H1 (cell line): ENCODE data around the gene SAMM50. TPM values are rescaled to one million over a fixed set of nuclear protein-coding genes. Genes with fewer than 3 reads are reported as not detected.

Experiments used
- CTCF ChIA-PET: fragments of 300-600 bp; sonication (Branson Sonifier 250); formaldehyde crosslinking; loops from one replicate; lab custom pipeline; 2021; ENCODE audit not compliant: partially characterized antibody; lab: Charles Lee
- POLR2A ChIA-PET: fragments of 300-600 bp; sonication (Branson Sonifier 250); formaldehyde crosslinking; loops from one replicate; lab custom pipeline; 2021; ENCODE audit warnings: inconsistent platforms; ENCODE audit not compliant: partially characterized antibody; lab: Charles Lee
- DNase-seq, 2 experiments: peaks; one replicate each; pipeline versions ENCODE4 v3.0.0 to v3.0.0-alpha.2; 2010 to 2022; ENCODE audit warnings: low spot score in 2 of 2, low read depth in 1 of 2, mixed read lengths in 1 of 2
- FAIRE-seq: peaks from 2 replicates; lab custom pipeline; 2011; peaks lifted over from hg19 to GRCh38; lab: Jason Lieb, UNC
- H2AFZ ChIP-seq: 2 replicates; pipeline ENCODE4 v1.8.1; 2012; ENCODE audit warnings: low read length, inconsistent platforms
- H2AK5ac ChIP-seq: 2 replicates; pipeline ENCODE4 v1.6.1; 2013; ENCODE audit warnings: low read depth, low read length
- H2BK120ac ChIP-seq: replicated peaks from 2 replicates; pipeline ENCODE3; 2013; ENCODE audit warnings: low read depth, low read length, inconsistent platforms
- H2BK12ac ChIP-seq: 2 replicates; pipeline ENCODE4 v1.6.1; 2013; ENCODE audit warnings: low read depth, low read length
- H2BK15ac ChIP-seq: 2 replicates; pipeline ENCODE4 v1.6.1; 2013; ENCODE audit warnings: low read length
- H2BK20ac ChIP-seq: 2 replicates; pipeline ENCODE4 v1.6.1; 2013; ENCODE audit warnings: low read length
- H2BK5ac ChIP-seq: 2 replicates; pipeline ENCODE4 v1.6.1; 2013; ENCODE audit warnings: low read depth, low read length
- H3K14ac ChIP-seq: 2 replicates; pipeline ENCODE4 v1.6.1; 2013; ENCODE audit warnings: inconsistent platforms; ENCODE audit not compliant: insufficient read length
- H3K18ac ChIP-seq: 2 replicates; pipeline ENCODE4 v1.6.1; 2013; ENCODE audit warnings: low read length; ENCODE audit errors: extremely low read depth
- H3K23ac ChIP-seq: 2 replicates; pipeline ENCODE4 v1.6.1; 2013; ENCODE audit warnings: inconsistent platforms; ENCODE audit not compliant: insufficient read length
- H3K23me2 ChIP-seq: 2 replicates; pipeline ENCODE4 v1.6.1; 2013; ENCODE audit warnings: low read depth, low read length
- H3K27ac ChIP-seq: 2 replicates; pipeline ENCODE4 v1.6.1; 2011; ENCODE audit warnings: low read depth, low read length, inconsistent platforms
- H3K27me3 ChIP-seq, 4 experiments: replicated peaks in 1 of 4; 1 replicate in 1 of 4; 2 replicates in 3 of 4; pipeline versions ENCODE4 v1.6.1 to v1.8.1; 2011 to 2013; ENCODE audit warnings: low read length in 3 of 4, mild to moderate bottlenecking in 3 of 4, inconsistent platforms in 2 of 4, mixed read lengths in 2 of 4, moderate library complexity in 1 of 4; ENCODE audit not compliant: control insufficient read depth in 3 of 4, insufficient read depth in 3 of 4; ENCODE audit errors: extremely low read depth in 1 of 4
- H3K36me3 ChIP-seq, 4 experiments: 2 replicates each; pipeline versions ENCODE4 v1.6.1 to v1.8.1; 2011 to 2013; ENCODE audit warnings: mild to moderate bottlenecking in 4 of 4, low read length in 3 of 4, moderate library complexity in 2 of 4, control low read depth in 1 of 4, inconsistent platforms in 1 of 4; ENCODE audit not compliant: insufficient read depth in 4 of 4, control insufficient read depth in 2 of 4
- H3K4ac ChIP-seq: replicated peaks from 2 replicates; pipeline ENCODE3; 2013; ENCODE audit warnings: low read length, low read depth, mixed read lengths, inconsistent platforms; ENCODE audit not compliant: insufficient read length
- H3K4me1 ChIP-seq, 4 experiments: replicated peaks in 1 of 4; 1 replicate in 1 of 4; 2 replicates in 3 of 4; pipeline versions ENCODE4 v1.6.1 to v1.8.1; 2011 to 2013; ENCODE audit warnings: low read length in 3 of 4, inconsistent platforms in 2 of 4, mixed read lengths in 1 of 4; ENCODE audit not compliant: insufficient read depth in 4 of 4, control insufficient read depth in 3 of 4
- H3K4me2 ChIP-seq, 2 experiments: 2 replicates each; pipeline versions ENCODE4 v1.6.1 to v1.8.1; 2011 to 2013; ENCODE audit warnings: low read depth in 2 of 2, low read length in 2 of 2, control low read depth in 1 of 2, inconsistent platforms in 1 of 2, mild to moderate bottlenecking in 1 of 2; ENCODE audit not compliant: insufficient read depth in 1 of 2
- H3K4me3 ChIP-seq, 4 experiments: fragments of 200-600, 300-600 bp in 1 of 4; sonication (generic), shearing (Covaris generic), sonication (Bioruptor Twin) in 1 of 4; 2 replicates each; pipeline versions ENCODE4 v1.5.1 to v1.8.1; 2011 to 2016; ENCODE audit warnings: low read length in 4 of 4, low read depth in 3 of 4, control low read depth in 2 of 4, inconsistent platforms in 2 of 4, mild to moderate bottlenecking in 2 of 4, mixed read lengths in 1 of 4, moderate library complexity in 1 of 4; ENCODE audit not compliant: insufficient read depth in 2 of 4; ENCODE audit errors: extremely low read depth in 1 of 4
- H3K56ac ChIP-seq: replicated peaks from 2 replicates; pipeline ENCODE3; 2013; ENCODE audit warnings: low read depth, mild to moderate bottlenecking, mixed read lengths, low read length, inconsistent platforms; ENCODE audit not compliant: insufficient read length
- H3K79me1 ChIP-seq: 2 replicates; pipeline ENCODE4 v1.6.1; 2013; ENCODE audit warnings: low read depth, low read length, control low read depth
- H3K79me2 ChIP-seq, 2 experiments: 2 replicates each; pipeline versions ENCODE4 v1.6.1 to v1.8.1; 2012 to 2013; ENCODE audit warnings: low read length in 2 of 2, mild to moderate bottlenecking in 2 of 2, inconsistent platforms in 1 of 2; ENCODE audit not compliant: insufficient read depth in 2 of 2, control insufficient read depth in 1 of 2
- H3K9ac ChIP-seq, 4 experiments: replicated peaks in 1 of 4; 1 replicate in 1 of 4; 2 replicates in 3 of 4; pipeline versions ENCODE4 v1.6.1 to v1.8.1; 2011 to 2013; ENCODE audit warnings: low read depth in 3 of 4, low read length in 3 of 4, control low read depth in 2 of 4, mild to moderate bottlenecking in 2 of 4, moderate library complexity in 2 of 4, inconsistent platforms in 1 of 4; ENCODE audit errors: extremely low read depth in 1 of 4
- H3K9me3 ChIP-seq, 2 experiments: 2 replicates each; pipeline versions ENCODE4 v1.6.1 to v1.8.1; 2012 to 2013; ENCODE audit warnings: mild to moderate bottlenecking in 2 of 2, moderate library complexity in 2 of 2, control low read depth in 1 of 2, inconsistent platforms in 1 of 2, low read depth in 1 of 2, low read length in 1 of 2, mixed read lengths in 1 of 2; ENCODE audit not compliant: insufficient read depth in 2 of 2
- H4K20me1 ChIP-seq, 2 experiments: replicated peaks in 1 of 2; 2 replicates each; pipeline versions ENCODE3 to v1.8.1; 2011 to 2013; ENCODE audit warnings: inconsistent platforms in 2 of 2, low read length in 2 of 2, mild to moderate bottlenecking in 1 of 2; ENCODE audit not compliant: insufficient read depth in 2 of 2, control insufficient read depth in 1 of 2
- H4K5ac ChIP-seq: 2 replicates; pipeline ENCODE4 v1.6.1; 2013; ENCODE audit warnings: low read length, low read depth, mixed read lengths, inconsistent platforms; ENCODE audit not compliant: insufficient read length
- H4K8ac ChIP-seq: 2 replicates; pipeline ENCODE4 v1.8.0; 2013; ENCODE audit warnings: mild to moderate bottlenecking, moderate library complexity, low read length, inconsistent platforms; ENCODE audit not compliant: insufficient read depth; ENCODE audit errors: extremely low read depth
- H4K91ac ChIP-seq: replicated peaks from 2 replicates; pipeline ENCODE3; 2013; ENCODE audit warnings: low read length, mixed read lengths, inconsistent platforms; ENCODE audit not compliant: insufficient read length
- CHD2 ChIP-seq: IDR thresholded peaks from 2 replicates; pipeline ENCODE4 v1.6.1; 2012; ENCODE audit warnings: low read length, improper control_type of control experiment
- HDAC2 ChIP-seq, 2 experiments: fragments of 300-600 bp in 1 of 2; sonication (generic) in 1 of 2; IDR thresholded peaks; 2 replicates each; pipeline ENCODE4 v1.6.1; 2011 to 2012; ENCODE audit warnings: low read depth in 2 of 2, low read length in 2 of 2, mild to moderate bottlenecking in 2 of 2, moderate library complexity in 2 of 2, borderline replicate concordance in 1 of 2, inconsistent platforms in 1 of 2
- JUND ChIP-seq: IDR thresholded peaks from 2 replicates; pipeline ENCODE4 v1.6.1; 2011; ENCODE audit warnings: mild to moderate bottlenecking, improper control_type of control experiment, low read length
- KDM1A ChIP-seq: fragments of 200-600, 300-600 bp; sonication (generic); IDR thresholded peaks from 2 replicates; pipeline ENCODE4 v1.7.1; 2016; ENCODE audit warnings: mild to moderate bottlenecking, low read length, borderline replicate concordance
- MAFK ChIP-seq: IDR thresholded peaks from 2 replicates; pipeline ENCODE4 v1.6.1; 2012; ENCODE audit warnings: low read depth, mild to moderate bottlenecking, improper control_type of control experiment, low read length
- NRF1 ChIP-seq: IDR thresholded peaks from 2 replicates; pipeline ENCODE4 v1.6.1; 2011; ENCODE audit warnings: mild to moderate bottlenecking, low read depth, low read length, improper control_type of control experiment
- RAD21 ChIP-seq, 2 experiments: IDR thresholded peaks in 1 of 2; conservative IDR thresholded peaks in 1 of 2; 2 replicates each; pipeline ENCODE4 v1.6.1; 2011; ENCODE audit warnings: low read depth in 2 of 2, low read length in 2 of 2, improper control_type of control experiment in 1 of 2, inconsistent platforms in 1 of 2, mild to moderate bottlenecking in 1 of 2, moderate library complexity in 1 of 2
- RXRA ChIP-seq: IDR thresholded peaks from 2 replicates; pipeline ENCODE4 v1.6.1; 2011; ENCODE audit warnings: low read depth, mild to moderate bottlenecking, low read length, moderate library complexity; ENCODE audit not compliant: insufficient read depth
- SRF ChIP-seq: IDR thresholded peaks from 2 replicates; pipeline ENCODE4 v1.6.1; 2011; ENCODE audit warnings: mild to moderate bottlenecking, low read depth, low read length, moderate library complexity
- TAF1 ChIP-seq: IDR thresholded peaks from 2 replicates; pipeline ENCODE4 v1.6.1; 2011; ENCODE audit warnings: mild to moderate bottlenecking, low read depth, low read length
- TCF12 ChIP-seq: IDR thresholded peaks from 2 replicates; pipeline ENCODE4 v1.6.1; 2011; ENCODE audit warnings: low read depth, mild to moderate bottlenecking, low read length
- YY1 ChIP-seq: IDR thresholded peaks from 2 replicates; pipeline ENCODE4 v1.6.1; 2011; ENCODE audit warnings: low read depth, mild to moderate bottlenecking, low read length
- ZNF274 ChIP-seq: IDR thresholded peaks from 2 replicates; pipeline ENCODE4 v1.7.0; 2012; ENCODE audit warnings: low read length, borderline replicate concordance; ENCODE audit errors: extremely low read depth
- WGBS, 2 experiments: shearing (Covaris generic) in 1 of 2; methylation state at CpG; one replicate each; pipeline versions ENCODE4 v1.1.6 to v1.1.7; 2013 to 2015; ENCODE audit warnings: low lambda C conversion rate in 2 of 2, mixed read lengths in 2 of 2, inconsistent platforms in 1 of 2, low coverage in 1 of 2, missing lambda C conversion rate in 1 of 2; ENCODE audit not compliant: insufficient replicate concordance in 2 of 2, insufficient coverage in 1 of 2, insufficient read length in 1 of 2; ENCODE audit errors: extremely low coverage in 1 of 2, missing lambda C conversion rate in 1 of 2; 5-methylcytosine and 5-hydroxymethylcytosine counted together
- polyA plus RNA-seq, 7 experiments: library from polyadenylated mRNA; depleted of rRNA in 3 of 7; stranded (reverse) in 5 of 7; unstranded in 2 of 7; fragments of >200 nt in 5 of 7; fragments of 200-250 nt in 2 of 7; gene quantifications; 1 replicate in 5 of 7; 2 replicates in 1 of 7; 4 replicates in 1 of 7; pipeline versions ENCODE4 v1.2.1 to v1.2.3, GENCODE V29; 2011 to 2013; ENCODE audit warnings: missing spikeins in 2 of 7, mixed read lengths in 2 of 7
- total RNA-seq: library from RNA; stranded (reverse); fragmentation: NEBNext Ultra II Directional; extraction: Animal tissue kit (Norgen Biotek cat#: 25700); gene quantifications from 2 replicates; pipeline ENCODE4 v1.2.1, GENCODE V29; 2021
- TF ChIP-seq, protein P1 (sequence below): IDR thresholded peaks from 2 replicates; pipeline ENCODE4 v1.6.1; 2012; ENCODE audit warnings: inconsistent platforms

The SAMM50 gene
- total and polyA plus RNA-seq, 2 of the 8 experiments (the other 6 are each of a cell fraction or from before 2014, with no cell fraction given) = 45.4 to 70.3 TPM

DNA sequence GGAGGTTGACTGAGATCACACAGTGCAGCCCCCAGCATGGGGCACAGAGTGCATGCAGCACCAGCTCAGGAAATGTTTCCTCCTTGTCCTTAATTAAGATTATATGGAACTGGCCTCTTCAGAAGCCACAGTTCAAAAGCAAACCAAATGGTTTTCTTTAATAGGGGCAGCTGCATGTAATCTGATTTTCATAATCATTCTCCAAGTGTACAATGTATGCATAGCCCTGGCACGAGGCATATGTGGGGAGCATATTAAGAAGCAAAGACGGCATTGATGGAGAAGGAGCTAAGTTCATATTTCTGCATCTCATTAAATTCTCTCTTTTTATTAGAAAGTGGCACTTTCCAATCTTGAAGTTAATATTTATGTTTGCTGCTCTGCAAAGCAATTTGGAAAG is 59.0 kb downstream of the SAMM50 start:
- Histone ChIP-seq H3K27ac (no peak overlapping the region), H3K4me1 (no peaks in the 10 kb centered on the region), H3K18ac (no peak overlapping the region), H3K27me3 (no peaks in the 10 kb centered on the region), H4K5ac (no peak overlapping the region), H3K4me2 (no peak overlapping the region), H3K4me3 (no peak overlapping the region), H2AFZ (no peak overlapping the region), H3K9me3 (no peaks in the 10 kb centered on the region), H3K79me2 (no peaks in the 10 kb centered on the region), H3K9ac (no peak overlapping the region), H3K36me3 (no peaks in the 10 kb centered on the region), H3K79me1 (no peaks in the 10 kb centered on the region), H2BK20ac (no peak overlapping the region), H3K56ac (no peak overlapping the region), H2BK15ac (no peak overlapping the region), H4K8ac (no peak overlapping the region), H2BK12ac (no peak overlapping the region), H2BK5ac (no peak overlapping the region), H3K14ac (no peak overlapping the region), H2AK5ac (no peak overlapping the region), H3K23ac (no peak overlapping the region), H3K23me2 (no peaks in the 10 kb centered on the region), H3K4ac (no peak overlapping the region), H4K20me1 (peaks cover 0 to 1% of the 10 kb centered on the region in 2 experiments), H4K91ac (no peak overlapping the region), H2BK120ac (no peak overlapping the region)
- 83% methylated on average over 2 of the region's 2 CpGs; no CpG with 5 or more reads in 1 of the 2 experiments for WGBS, 2 experiments
- FAIRE-seq (no peak), DNase-seq (no peak)
- TF ChIP-seq, protein P1, sequence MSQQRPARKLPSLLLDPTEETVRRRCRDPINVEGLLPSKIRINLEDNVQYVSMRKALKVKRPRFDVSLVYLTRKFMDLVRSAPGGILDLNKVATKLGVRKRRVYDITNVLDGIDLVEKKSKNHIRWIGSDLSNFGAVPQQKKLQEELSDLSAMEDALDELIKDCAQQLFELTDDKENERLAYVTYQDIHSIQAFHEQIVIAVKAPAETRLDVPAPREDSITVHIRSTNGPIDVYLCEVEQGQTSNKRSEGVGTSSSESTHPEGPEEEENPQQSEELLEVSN = no peak
- TF ChIP-seq KDM1A (no peak), JUND (no peak), SRF (no peak), MAFK (no peak), TAF1 (no peak), YY1 (no peak), TCF12 (no peak), CHD2 (no peak), NRF1 (no peak), HDAC2 (IDR thresholded peaks at IDR 0.05; ENCODE audit: borderline replicate concordance in 1 of 2, low read depth in 2 of 2, low read length in 2 of 2) (no peak), RAD21 (IDR thresholded peaks at IDR 0.05 in 1 of 2, conservative IDR thresholded peaks at IDR 0.05 in 1 of 2; ENCODE audit: low read depth in 2 of 2, low read length in 2 of 2) (no peak), RXRA (no peak), ZNF274 (no peak)
- POLR2A ChIA-PET = interaction anchor here (0.7 to 1.0 kb wide), 2 partner anchors 10 to 14 kb away, joined by 3 to 4 read pairs; partner anchors contain the start of gene PARVB
- CTCF ChIA-PET = interaction anchor here (0.6 to 2.4 kb wide), 6 partner anchors 10 to 580 kb away, joined by 3 to 9 read pairs (median 3); no protein-coding TSS in a partner anchor
